Endodermal cell (in vitro differentiated cells): Measurements from ENCODE around the gene TBX15. TPM values are rescaled to one million over a fixed set of nuclear protein-coding genes. Genes with fewer than 3 reads are reported as not detected.

Experiments used
- DNase-seq: peaks from one replicate; pipeline ENCODE4 v3.0.0-alpha.2; 2017
- H3K27ac ChIP-seq: 2 replicates; pipeline ENCODE4 v1.5.1; 2013; ENCODE audit warnings: mild to moderate bottlenecking, low read depth, low read length, moderate library complexity
- H3K27me3 ChIP-seq: 2 replicates; pipeline ENCODE4 v1.6.1; 2013; ENCODE audit warnings: mild to moderate bottlenecking, low read length, moderate library complexity; ENCODE audit not compliant: insufficient read depth, control insufficient read depth, poor library complexity, severe bottlenecking
- H3K36me3 ChIP-seq: 2 replicates; pipeline ENCODE4 v1.7.0; 2013; ENCODE audit warnings: mild to moderate bottlenecking, low read length, moderate library complexity; ENCODE audit not compliant: control insufficient read depth, insufficient read depth
- H3K4me1 ChIP-seq: one replicate; pipeline ENCODE4 v1.7.0; 2013; ENCODE audit warnings: low read length; ENCODE audit not compliant: control insufficient read depth, insufficient read depth
- H3K4me3 ChIP-seq: 2 replicates; pipeline ENCODE4 v1.5.1; 2013; ENCODE audit warnings: mild to moderate bottlenecking, low read length, moderate library complexity
- H3K9ac ChIP-seq: 2 replicates; pipeline ENCODE4 v1.6.1; 2013; ENCODE audit warnings: mild to moderate bottlenecking, low read length, moderate library complexity; ENCODE audit not compliant: poor library complexity, severe bottlenecking; ENCODE audit errors: extremely low read depth
- H3K9me3 ChIP-seq: 2 replicates; pipeline ENCODE4 v1.6.1; 2013; ENCODE audit warnings: mild to moderate bottlenecking, low read length, moderate library complexity; ENCODE audit not compliant: control insufficient read depth
- H3K27ac Mint-ChIP-seq: 2 replicates; pipeline ENCODE4 v1.8.0; 2020; ENCODE audit warnings: mixed read lengths
- H3K27me3 Mint-ChIP-seq: 2 replicates; pipeline ENCODE4 v1.8.0; 2021; ENCODE audit warnings: mild to moderate bottlenecking, mixed read lengths; ENCODE audit not compliant: insufficient read depth
- H3K36me3 Mint-ChIP-seq: 2 replicates; pipeline ENCODE4 v1.8.0; 2020; ENCODE audit warnings: low read depth, mixed read lengths
- H3K4me1 Mint-ChIP-seq: 2 replicates; pipeline ENCODE4 v1.8.0; 2020; ENCODE audit warnings: mixed read lengths
- H3K4me3 Mint-ChIP-seq: 2 replicates; pipeline ENCODE4 v1.8.0; 2020; ENCODE audit warnings: mild to moderate bottlenecking, moderate library complexity, mixed read lengths
- H3K9me3 Mint-ChIP-seq: 2 replicates; pipeline ENCODE4 v1.8.0; 2020; ENCODE audit warnings: mild to moderate bottlenecking, mixed read lengths
- CTCF ChIP-seq: fragments of 200-600 bp; sonication (generic); conservative IDR thresholded peaks from 2 replicates; pipeline ENCODE4 v1.5.0; 2021; ENCODE audit warnings: antibody characterized with exemption, mild to moderate bottlenecking
- WGBS, 2 experiments: methylation state at CpG; one replicate each; pipeline versions ENCODE4 v1.1.5 to v1.1.7; 2013; ENCODE audit warnings: missing lambda C conversion rate in 2 of 2, mixed read lengths in 1 of 2; ENCODE audit not compliant: insufficient coverage in 1 of 2, insufficient read length in 1 of 2; 5-methylcytosine and 5-hydroxymethylcytosine counted together
- total RNA-seq, 2 donors: library from RNA; stranded (reverse); fragmentation: NEBNext Ultra II Directional in 1 of 2; extraction: Animal tissue kit (Norgen Biotek cat#: 25700) in 1 of 2; gene quantifications; 2 replicates in 1 of 2; 3 replicates in 1 of 2; pipeline ENCODE4 v1.2.1, GENCODE V29; 2021

The TBX15 gene
- total RNA-seq, 2 donors from 2014 or later, result 0.09 TPM; not detected in 1

DNA sequence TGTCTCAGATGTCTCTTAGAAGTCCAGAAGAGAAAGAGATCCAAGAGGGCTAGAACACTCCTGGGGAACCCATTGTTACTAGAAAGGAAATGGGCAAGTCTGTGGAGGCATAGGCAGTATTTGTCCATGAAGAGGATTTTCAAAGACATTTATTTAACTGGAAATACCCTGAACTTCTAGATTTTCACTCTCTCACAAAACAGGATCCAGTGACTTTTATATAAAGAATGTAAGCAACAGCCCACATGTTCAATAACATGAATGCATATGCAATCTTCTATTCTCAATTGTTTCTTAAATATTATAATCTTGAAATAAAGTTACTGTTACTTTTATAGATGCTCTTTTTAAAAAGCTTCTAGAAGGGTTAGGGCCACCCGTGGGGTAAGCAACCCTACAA is 53.4 kb downstream of the TBX15 start:
- H3K36me3 ChIP-seq, result no peaks in the 10 kb centered on the region
- H3K4me3 ChIP-seq, result no peak overlapping the region
- H3K4me1 Mint-ChIP-seq, result peaks cover 6% of the 10 kb centered on the region
- 100% methylated on average over 1 of the region's 1 CpG; no CpG with 5 or more reads in 1 of the 2 experiments for WGBS, 2 experiments
- no peak overlapping the region for H3K27ac ChIP-seq
- H3K4me1 ChIP-seq, result peaks cover 3% of the 10 kb centered on the region
- no peak overlapping the region for H3K4me3 Mint-ChIP-seq
- H3K27me3 Mint-ChIP-seq, result no peaks in the 10 kb centered on the region
- H3K9me3 ChIP-seq, result no peaks in the 10 kb centered on the region
- no peak for TF ChIP-seq CTCF
- H3K36me3 Mint-ChIP-seq, result no peaks in the 10 kb centered on the region
- no peak for DNase-seq
- no peak overlapping the region for H3K27ac Mint-ChIP-seq
- no peaks in the 10 kb centered on the region for H3K9me3 Mint-ChIP-seq
- H3K27me3 ChIP-seq, result no peaks in the 10 kb centered on the region
- H3K9ac ChIP-seq, result no peak overlapping the region

- Histone ChIP-seq H3K4me3 (no peak overlapping the region), H3K27me3 (no peaks in the 10 kb centered on the region), H3K4me1 (peaks cover 3% of the 10 kb centered on the region), H3K36me3 (no peaks in the 10 kb centered on the region), H3K9me3 (no peaks in the 10 kb centered on the region), H3K27ac (no peak overlapping the region), H3K9ac (no peak overlapping the region)
- no peak for TF ChIP-seq CTCF
- peaks cover 6% of the 10 kb centered on the region for H3K4me1 Mint-ChIP-seq
- no peak overlapping the region for H3K4me3 Mint-ChIP-seq
- no peaks in the 10 kb centered on the region for H3K9me3 Mint-ChIP-seq
- no peak overlapping the region for H3K27ac Mint-ChIP-seq
- H3K36me3 Mint-ChIP-seq, result no peaks in the 10 kb centered on the region
- no peaks in the 10 kb centered on the region for H3K27me3 Mint-ChIP-seq
- WGBS, 2 experiments, result 76 to 100% methylated on average over 1 of the region's 1 CpG
- DNase-seq, result no peak
Measured at GRCh38 chr1:118933051-118933781, 54.9 kb downstream of the TBX15 start.

DNA sequence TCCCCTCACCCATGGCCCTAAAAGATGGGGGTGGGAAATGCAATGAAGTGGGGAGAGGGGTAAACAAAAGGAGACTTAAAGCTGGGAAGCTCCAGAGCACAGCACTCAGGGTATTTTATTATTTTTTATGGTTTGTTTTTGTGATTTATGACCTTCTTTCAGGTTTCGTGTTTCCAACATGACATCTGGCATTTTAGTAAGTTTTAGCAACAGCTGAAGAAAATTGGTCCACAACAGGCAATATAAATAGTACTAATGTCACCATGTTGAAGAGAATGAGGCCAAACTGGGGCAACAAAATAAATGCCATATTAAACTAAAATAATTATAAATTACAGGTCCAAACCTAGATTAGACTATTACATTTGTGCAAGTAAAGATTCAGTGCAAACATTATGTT is 56.3 kb downstream of the TBX15 start:
- no peaks in the 10 kb centered on the region for H3K36me3 ChIP-seq
- no peak overlapping the region for H3K9ac ChIP-seq
- no peak overlapping the region for H3K4me3 ChIP-seq
- H3K27me3 ChIP-seq, result no peaks in the 10 kb centered on the region
- H3K4me1 Mint-ChIP-seq, result peaks cover 6% of the 10 kb centered on the region
- H3K4me3 Mint-ChIP-seq, result no peak overlapping the region
- H3K27ac Mint-ChIP-seq, result no peak overlapping the region
- H3K9me3 ChIP-seq, result no peaks in the 10 kb centered on the region
- no peak for TF ChIP-seq CTCF
- peaks cover 3% of the 10 kb centered on the region for H3K4me1 ChIP-seq
- H3K27me3 Mint-ChIP-seq, result no peaks in the 10 kb centered on the region
- no peak overlapping the region for H3K27ac ChIP-seq
- 81% methylated on average over 1 of the region's 1 CpG; no CpG with 5 or more reads in 1 of the 2 experiments for WGBS, 2 experiments
- DNase-seq, result no peak
- no peaks in the 10 kb centered on the region for H3K36me3 Mint-ChIP-seq
- no peaks in the 10 kb centered on the region for H3K9me3 Mint-ChIP-seq
